Measurements from ENCODE around the gene MYH9.
"Not testable (repeated sequence)": the region's sequence is repeated elsewhere in the genome, so short reads cannot be mapped to it uniquely, and the experiment has no call there.

GRCh38 chr22:36262307-36262706 lies 125.5 kb downstream of the MYH9 start:
- TF ChIP-seq, protein P1, sequence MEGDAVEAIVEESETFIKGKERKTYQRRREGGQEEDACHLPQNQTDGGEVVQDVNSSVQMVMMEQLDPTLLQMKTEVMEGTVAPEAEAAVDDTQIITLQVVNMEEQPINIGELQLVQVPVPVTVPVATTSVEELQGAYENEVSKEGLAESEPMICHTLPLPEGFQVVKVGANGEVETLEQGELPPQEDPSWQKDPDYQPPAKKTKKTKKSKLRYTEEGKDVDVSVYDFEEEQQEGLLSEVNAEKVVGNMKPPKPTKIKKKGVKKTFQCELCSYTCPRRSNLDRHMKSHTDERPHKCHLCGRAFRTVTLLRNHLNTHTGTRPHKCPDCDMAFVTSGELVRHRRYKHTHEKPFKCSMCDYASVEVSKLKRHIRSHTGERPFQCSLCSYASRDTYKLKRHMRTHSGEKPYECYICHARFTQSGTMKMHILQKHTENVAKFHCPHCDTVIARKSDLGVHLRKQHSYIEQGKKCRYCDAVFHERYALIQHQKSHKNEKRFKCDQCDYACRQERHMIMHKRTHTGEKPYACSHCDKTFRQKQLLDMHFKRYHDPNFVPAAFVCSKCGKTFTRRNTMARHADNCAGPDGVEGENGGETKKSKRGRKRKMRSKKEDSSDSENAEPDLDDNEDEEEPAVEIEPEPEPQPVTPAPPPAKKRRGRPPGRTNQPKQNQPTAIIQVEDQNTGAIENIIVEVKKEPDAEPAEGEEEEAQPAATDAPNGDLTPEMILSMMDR (IDR thresholded peaks at IDR 0.05), result not testable (repeated sequence)
- not testable (repeated sequence) for TF ChIP-seq POLR2A (IDR thresholded peaks at IDR 0.05)
